ENCODE data around the gene CHAF1B.

DNA sequence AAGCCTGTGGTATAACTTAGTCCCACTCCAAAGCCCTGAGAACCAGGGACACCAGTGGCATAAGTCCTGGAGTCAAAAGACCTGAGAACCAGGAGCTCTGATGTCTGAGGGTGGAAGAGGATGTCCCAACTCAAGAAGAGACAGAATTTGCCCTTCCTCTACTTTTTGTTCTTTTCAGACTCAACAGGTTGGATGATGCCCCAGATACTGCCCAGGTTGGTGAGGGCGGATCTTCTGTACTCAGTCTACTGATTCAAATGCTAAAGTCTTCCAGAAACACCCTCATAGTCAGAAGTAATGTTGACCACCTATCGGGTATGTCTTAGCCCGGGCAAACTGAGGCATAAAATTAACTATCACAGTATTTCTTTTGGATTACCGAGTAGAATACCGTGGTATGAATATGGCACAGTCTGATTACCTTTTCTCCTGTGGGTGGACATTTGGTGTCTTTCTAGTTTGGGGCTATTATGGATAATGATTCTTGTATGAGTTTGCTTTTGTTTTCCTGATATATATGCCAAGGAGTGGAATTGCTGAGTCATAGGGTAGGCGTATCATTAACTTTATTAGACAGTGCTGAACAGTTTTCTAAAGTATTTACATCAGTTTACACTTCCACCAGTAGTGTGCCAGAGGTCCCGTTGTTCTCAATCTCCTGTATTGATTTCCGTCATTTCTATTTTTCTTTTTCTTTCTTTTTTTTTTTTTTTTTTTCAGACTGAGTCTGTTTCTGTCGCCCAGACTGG lies 3.2 kb upstream of the CHAF1B start:
- TF ChIP-seq EZH2 (IDR thresholded peaks at IDR 0.05; ENCODE audit: insufficient read depth, poor library complexity, severe bottlenecking): no peak
- no peak for TF ChIP-seq EZH2phosphoT487 (IDR thresholded peaks at IDR 0.05; ENCODE audit: insufficient read depth, low read depth)

All from GM23248 (cell line).